NOMO-1 treated with DMSO at 0.1 percent for 48 hours (cell line): ENCODE measurements around the gene LRRC59.
A peak's percentile ranks its signal among the peaks of the same experiment; 100 is the strongest.

Source experiments
- DNase-seq: peaks from one replicate; lab custom pipeline; 2025; ENCODE audit not compliant: unreplicated experiment; lab: John Stamatoyannopoulos, UW

The LRRC59 gene

DNA sequence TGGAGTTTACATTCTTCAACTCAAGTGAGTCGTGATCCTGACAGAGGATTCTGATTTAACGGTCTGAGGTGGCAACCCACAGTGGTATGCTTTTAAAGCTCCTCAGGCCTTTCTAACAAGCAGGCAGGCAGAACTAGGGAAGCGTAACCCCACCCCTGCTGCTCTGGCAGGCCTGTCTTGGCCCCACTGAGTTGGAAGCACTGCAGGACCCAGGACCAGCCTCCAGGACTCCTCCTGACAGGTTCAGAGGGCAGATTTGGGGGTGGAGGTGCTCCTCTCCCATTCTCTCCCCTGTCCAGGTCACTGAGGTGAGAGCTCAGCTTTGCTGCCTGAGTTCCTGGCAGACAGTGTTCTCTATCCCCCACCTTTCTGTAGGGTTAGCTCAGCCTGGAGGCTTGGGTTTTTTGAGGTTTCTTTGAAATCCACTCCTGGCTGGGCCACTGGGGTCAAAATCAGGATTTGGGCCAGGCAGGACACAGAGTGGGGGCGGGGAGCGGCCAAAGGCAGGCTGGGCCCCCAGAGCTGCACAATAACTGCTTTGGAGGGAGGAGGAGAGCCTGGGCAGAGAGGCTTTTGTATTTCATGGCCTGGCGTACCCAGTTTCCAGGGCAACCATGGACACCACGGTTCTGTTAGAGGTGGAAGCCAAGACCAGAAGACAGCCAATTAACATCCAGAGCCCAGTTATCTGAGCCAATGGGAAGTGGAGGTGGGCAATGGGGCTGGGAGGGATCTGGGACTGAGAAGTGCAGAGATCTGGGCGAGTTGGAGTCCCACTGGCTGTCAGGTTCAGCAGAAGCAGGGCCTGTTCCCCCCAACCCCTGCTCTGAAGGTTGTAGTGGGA lies 33.9 kb downstream of the LRRC59 start:
- no peak for DNase-seq

DNA sequence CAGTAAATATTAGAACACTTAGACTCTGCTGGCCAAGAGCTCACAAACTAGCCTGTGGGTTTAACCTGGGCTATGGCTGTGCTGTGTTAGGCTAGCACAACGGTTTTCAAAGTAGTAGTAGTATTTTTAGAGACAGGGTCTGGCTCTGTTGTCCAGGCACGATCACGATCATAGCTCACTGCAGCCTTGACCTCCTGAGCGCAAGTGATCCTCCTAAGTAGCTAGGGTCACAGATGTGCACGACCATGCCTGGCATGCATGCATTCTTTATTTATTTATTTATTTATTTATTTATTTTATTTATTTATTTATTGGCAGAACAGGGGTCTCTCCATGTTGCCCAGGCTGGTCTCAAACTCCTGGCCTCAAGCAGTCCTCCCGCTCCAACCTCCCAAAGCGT lies 34.7 kb downstream of the LRRC59 start:
- DNase-seq, result no peak

DNA sequence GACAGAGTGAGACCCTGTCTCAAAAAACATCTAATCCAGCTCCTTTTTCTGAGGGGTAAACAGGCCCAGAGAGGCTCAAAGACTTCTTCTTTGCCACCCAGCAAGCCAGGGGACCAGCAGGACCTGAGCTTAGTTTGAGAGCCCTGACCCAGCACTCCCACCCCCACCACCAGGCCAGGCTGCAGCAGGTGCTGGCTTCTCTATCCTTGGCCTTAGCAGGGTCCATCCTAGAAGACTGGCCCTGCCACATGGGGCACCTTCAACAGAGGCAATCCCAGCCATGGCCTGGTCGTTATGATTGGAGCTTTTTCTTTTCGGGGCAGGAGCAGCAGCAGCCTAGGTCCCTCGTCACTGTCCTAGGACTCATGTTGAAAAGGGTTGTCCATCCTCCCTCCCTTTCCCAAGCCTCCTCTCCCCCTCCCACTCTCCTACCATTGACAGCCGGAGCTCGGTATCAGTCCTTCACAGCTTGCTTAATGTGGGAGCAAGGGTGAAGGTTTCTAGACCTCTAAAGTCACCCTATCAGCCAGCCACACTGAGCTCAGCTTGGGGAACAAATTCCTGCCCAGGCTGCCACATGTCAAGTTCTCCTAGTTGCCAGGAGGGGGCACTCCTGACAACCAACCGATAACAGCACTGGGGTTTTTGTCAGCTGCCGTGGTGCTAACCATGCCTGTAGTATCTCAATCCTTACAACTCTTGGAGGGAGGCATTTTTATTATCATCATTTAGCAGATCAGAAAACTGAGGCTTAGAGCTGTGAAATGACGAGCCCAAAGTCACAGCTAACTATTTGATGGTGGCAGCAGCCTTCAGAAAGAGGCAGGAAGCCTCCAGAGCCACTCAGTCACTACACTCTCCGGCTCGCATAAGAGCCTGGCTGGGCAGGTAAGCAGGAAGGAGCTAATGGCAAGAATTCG lies 35.5 kb downstream of the LRRC59 start:
- DNase-seq, result peak; percentile 69

DNA sequence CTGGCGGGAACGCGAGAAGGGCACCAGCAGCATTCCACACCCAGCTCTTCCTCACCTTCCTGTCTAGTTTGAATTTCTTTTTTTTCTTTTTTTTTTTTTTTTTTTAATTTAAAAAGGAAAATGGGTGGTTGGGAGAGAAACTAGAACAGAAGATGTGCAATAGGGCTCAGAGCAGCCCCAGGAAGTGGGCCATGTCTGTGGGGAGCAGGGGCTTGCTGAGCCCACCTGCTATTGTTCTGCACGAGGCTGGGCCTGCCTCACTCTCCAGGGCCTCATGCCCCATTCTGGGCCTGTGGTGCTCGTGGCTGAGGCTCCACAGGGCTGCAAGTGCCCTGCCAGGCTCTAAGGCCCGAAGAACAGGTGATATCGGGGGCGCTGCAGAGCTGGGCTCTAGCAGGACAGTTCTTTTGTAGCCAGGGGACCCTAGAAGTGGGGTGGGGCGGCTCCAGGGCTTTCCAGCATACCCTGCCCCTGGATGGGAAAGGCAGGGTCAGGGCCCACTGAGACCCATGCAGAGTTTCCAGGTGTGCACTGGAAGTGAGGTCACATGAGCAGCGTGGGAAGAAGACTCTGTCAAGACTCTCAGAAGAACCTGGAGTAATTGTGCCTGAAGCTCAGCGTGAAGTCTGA lies 36.7 kb downstream of the LRRC59 start:
- no peak for DNase-seq

DNA sequence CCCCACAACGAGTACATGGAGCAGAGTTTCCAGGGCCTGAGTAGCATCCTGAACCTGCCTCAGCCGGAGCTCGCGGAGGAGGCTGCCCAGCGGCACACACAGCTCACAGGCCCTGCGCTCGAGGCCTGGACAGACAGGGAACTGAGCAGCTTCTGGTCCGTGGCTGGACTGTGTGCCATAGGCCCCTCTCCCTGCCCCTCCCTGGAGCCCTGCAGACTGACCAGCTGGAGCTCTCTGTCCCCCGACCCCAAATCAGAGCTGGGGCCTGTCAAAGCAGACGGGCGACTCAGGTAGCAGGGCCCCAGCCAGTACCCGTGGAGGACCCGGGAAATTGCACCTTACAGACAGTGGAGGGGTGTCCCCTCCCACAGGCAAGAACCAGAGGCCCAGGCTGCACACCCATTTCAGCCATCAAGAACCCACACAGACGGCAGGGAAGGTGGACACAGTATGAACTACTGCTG lies 37.3 kb downstream of the LRRC59 start:
- no peak for DNase-seq

DNA sequence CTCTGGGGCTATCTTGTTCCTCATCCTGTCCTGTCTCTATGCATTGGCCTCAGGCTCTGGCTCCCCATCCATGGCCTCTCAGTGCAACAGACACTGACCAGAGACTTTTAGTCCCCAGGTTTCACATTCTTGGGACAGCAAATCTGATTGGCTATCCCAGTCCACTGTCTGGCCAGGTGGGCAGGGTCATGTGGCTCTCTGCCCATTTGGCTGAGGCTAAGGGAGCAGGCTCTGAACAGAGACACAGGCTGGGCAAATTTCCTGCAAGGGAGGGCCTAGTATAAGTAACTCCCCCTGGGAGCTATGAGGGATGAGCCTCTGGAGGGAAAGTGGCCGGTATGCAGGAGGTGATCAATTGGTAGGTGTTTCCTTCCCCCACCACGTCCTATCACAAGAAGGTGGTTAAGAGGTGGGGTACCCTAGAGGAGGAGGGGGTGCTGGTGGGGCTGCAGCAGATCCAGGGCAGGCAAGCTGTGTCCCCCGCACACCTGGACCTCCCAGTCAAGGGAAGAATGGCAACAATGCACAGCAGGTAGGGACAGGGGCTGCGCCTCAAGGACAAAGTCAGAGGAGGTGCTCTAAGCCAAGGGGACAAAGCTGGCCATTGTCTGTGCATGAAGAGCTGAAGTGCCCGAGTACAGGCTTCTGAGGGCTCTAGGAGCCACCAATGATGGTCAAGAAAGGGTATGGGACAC lies 38.2 kb downstream of the LRRC59 start:
- no peak for DNase-seq

DNA sequence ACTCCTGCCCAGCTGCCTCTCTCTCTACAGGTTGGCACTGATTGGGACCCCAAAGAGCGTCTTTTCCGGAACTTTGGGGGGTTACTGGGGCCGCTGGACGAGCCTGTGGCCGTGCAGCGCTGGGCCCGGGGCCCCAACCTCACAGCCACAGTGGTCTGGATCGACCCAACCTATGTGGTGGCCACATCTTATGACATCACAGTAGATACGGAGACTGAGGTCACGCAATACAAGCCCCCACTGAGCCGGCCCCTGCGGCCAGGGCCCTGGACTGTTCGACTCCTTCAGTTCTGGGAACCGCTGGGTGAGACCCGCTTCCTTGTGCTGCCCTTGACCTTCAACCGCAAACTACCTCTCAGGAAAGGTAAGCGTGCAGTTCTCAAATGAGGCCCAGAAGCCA lies 39.1 kb downstream of the LRRC59 start:
- DNase-seq, result no peak

DNA sequence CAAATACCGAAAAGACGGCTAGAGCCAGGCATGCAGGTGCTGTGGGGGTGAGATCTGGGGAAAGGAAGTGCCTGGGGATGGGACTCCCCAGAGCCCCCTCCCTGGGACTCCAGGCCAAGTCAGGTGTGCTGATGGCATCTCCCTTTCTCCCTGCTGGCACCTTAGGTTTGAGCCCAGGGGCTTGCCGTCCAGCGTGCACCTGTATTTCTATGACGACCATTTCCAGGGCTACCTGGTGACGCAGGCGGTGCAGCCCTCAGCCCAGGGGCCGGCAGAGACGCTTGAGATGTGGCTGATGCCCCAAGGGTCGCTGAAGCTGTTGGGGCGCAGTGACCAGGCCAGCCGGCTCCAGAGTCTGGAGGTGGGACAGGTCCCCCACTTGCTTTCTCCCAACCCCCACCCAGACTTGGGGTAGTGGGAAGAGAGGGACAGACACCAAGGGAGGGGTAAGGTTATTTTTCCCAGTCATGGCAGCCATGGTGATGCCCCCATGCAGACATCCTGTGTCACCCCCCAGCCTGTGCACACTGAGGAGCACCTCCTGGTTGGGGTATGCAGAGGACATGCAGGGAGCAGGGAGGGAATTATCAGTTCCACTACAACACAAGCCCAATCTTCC lies 40.3 kb downstream of the LRRC59 start:
- DNase-seq, result no peak

DNA sequence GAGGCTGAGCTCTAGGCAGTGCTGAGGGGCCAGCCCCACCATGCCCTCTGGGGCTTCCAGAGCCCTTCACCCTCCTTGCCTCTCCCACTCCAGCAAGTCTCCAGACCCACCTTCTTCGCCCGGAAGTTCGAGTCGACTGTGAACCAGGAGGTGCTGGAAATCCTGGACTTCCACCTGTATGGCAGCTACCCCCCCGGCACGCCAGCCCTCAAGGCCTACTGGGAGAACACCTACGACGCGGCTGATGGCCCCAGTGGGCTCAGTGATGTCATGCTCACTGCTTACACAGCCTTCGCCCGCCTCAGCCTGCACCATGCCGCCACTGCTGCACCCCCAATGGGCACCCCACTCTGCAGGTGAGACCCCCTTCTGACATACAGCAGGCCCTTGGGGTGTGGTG lies 40.9 kb downstream of the LRRC59 start:
- no peak for DNase-seq

DNA sequence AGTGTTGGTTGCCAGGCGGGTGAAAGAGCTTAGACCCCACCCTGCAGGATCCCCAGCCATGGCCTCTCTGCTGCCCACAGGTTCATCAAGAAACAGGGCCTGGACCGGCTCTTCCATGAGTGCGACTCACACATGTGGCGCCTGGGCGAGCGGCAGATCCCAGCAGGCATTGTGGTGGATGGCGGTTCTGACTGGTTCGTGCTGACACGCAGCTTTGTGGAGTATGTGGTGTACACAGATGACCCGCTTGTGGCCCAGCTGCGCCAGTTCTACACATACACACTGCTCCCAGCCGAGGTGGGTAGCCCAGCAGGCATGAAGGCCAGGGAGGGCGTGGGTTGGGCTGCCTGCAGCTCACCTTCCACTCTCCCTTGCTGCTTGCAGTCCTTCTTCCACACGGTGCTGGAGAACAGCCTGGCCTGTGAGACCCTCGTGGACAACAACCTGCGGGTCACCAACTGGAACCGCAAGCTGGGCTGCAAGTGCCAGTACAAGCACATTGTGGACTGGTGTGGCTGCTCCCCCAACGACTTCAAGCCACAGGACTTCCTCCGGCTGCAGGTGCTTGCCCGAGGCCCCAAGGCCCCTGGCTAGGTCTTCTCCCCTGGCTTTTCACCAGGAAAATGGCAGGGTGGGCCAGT lies 41.5 kb downstream of the LRRC59 start:
- no peak for DNase-seq

DNA sequence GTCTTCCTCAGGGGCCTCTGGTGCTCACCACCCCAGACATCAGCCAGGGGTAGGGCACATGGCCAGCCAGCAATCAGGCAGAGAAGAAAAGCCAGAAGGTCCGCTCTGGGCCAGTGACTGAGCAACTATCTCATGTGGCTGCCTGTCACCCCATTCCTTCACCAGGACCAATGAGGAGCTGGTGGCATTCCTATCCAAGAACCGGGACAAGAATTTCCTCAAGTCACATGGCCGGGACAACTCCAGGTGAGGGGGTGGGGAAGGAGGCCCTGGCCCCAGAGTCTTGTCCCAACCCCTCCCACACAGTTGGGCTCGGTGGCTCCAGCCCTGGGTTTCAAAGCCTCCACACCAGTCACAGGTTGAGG lies 42.0 kb downstream of the LRRC59 start:
- no peak for DNase-seq

DNA sequence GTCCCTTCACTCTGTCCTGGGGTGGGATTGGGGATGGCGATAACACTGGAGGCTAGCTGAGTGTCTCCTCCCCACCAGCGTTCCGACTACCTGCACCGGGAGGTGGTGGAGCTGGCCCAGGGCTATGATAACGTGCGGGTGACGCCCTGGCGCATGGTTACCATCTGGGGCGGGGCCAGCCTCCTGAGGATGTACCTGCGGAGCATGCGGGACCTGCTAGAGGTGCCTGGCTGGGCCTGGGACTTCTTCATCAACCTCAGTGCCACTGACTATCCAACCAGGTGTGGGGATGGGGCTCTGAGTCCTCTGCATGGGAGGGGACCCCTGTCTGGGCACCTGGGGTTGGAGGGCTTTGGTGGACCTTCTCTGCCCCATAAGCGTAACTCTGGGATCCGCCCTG lies 42.5 kb downstream of the LRRC59 start:
- no peak for DNase-seq

DNA sequence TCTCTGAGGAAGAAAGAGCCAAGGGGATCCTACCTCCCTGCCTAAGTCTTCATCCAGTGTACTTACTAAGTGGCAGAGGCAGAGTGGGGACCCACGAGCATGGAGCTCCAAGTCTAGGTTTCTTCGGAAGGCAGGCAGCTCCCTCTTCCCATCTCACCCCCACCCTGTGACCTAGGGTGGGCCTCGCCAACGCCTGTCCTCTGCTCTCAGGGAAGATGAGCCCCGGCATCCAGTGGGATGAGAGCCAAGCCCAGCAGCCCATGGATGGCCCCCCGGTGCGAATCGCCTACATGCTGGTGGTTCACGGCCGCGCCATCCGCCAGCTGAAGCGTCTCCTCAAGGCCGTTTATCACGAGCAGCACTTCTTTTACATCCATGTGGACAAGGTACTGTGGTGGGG lies 43.1 kb downstream of the LRRC59 start:
- no peak for DNase-seq

DNA sequence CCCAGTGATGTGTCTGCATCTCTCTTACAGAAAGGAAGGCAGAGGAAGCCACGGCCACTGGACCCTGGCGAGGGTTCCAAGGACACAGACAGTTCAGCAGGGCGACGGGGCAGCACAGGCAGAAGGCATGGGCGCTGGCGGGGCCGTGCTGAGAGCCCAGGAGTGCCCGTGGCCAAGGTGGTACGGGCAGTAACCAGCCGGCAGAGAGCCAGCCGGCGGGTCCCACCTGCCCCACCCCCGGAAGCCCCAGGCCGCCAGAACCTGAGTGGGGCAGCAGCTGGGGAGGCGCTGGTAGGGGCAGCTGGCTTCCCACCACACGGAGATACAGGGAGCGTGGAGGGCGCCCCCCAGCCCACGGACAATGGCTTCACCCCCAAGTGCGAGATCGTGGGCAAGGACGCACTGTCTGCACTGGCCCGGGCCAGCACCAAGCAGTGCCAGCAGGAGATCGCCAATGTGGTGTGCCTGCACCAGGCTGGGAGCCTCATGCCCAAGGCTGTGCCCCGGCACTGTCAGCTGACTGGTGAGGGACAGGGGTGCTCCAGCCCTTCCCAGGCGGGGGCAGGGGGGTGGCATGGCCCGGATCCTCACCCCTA lies 43.6 kb downstream of the LRRC59 start:
- DNase-seq, result no peak

DNA sequence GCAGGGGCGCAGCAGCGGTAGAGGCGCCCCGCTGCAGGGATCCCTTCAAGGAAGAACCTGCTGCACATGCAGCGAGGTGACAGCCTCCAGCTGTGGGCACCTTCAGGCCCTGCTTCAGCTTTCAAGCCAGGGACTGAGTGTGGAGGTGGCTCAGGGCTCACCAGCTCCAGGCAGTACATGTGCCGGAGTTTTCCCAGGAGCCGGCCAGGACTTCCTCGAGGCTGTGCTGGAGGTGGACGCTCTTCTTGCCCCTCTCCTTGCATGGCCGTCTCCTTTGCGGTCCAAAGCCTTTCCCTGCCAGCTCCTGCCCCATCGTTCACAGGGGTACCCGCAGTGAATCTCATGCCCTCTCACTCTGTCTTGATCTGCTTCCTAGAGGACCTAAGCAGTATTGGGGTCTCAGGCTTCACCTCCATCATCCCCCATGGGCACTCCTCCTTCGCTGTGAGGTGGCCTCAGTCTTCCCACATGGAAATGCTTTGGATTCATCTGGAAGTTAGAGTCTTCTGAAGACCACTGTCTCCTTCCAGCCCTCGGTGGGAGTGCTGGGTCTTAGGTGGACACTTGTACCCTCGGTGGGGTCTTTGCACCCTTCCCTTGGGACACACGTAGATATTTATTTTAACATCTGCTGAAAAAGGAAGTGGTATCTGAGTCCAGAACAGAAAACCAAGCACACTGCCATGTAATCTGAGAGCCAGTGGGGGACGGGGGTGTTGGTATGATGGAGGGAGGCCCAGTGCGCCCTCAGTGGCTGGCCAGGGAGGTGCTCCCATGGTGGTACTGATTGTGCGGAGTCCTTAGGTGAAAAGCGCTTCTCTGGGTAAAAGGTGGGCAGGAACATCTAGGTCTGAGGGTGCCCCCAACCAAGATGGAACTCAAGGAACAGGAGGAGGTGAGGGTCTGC lies 44.4 kb downstream of the LRRC59 start:
- DNase-seq, result no peak

DNA sequence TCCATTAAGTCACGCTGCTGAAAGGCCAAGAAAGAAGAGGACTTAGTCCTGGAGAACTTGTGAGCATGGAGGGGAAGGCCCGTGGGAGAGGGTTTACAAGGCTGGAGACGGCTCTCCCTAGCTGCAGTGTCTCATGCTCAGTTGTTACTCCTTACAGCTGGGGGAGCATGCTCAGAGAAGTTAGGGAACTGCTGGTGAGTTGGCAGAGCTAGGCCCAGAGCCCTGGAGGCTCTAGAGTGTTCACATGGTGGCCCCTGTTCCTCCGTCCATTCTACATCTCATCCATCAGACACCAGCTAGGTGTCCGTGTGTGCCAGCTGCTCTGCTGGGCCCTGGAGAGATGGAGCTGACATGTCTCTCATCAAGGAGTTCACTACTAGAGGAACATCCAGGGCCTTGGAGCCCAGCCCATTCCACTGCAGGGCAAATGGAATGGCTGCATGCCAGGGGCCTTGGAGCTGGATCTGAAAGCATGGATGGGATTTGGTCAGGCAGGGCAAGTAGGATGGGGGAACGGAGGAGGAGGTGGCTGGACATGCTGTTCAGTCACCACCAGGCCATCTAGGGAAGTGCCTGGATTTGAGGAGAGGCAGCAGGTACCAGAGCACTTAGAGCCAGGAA lies 45.1 kb downstream of the LRRC59 start:
- no peak for DNase-seq

DNA sequence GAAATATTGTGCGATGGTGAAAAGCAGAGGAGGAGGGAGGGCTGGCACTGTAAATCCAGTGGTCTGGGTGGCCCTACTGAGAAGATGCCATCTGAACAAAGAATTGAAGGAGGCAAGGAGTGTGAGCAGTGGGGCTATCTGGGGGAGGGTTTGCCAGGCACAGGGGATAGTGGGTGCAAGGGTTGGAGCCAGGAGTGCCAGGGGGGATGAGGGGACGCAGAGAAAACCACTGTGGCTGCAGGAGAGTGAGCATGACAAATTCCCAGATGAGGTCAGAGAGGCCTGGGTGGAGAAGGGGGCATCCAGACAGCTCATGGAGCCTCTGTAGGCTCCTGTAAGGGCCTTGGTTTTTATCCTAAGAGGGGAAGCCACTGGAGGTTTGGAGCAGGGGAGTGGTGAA lies 46.6 kb downstream of the LRRC59 start:
- no peak for DNase-seq

DNA sequence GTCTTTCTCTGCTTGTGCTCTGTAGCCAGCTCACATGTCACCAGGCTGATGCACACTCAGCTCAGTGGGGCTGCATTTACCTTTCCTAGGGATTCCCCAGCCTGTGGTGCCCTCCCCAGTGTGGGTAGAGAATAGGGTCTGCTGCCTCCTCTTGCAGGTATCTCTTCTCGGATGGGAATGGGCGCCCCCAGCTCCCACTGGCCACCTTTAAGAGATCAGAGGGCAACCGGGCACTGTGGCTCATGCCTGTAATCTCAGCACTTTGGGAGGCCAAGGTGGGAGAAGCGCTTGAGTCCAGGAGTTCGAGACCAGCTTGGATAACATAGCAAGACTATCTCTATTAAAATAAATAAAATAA lies 48.1 kb downstream of the LRRC59 start:
- no peak for DNase-seq
